ENCODE measurements around the gene AUTS2. TPM values are rescaled to one million over a fixed set of nuclear protein-coding genes. Genes with fewer than 3 reads are reported as not detected.

AUTS2 gene
- total RNA-seq, 1 experiment from 2014 or later = 50.0 TPM

DNA sequence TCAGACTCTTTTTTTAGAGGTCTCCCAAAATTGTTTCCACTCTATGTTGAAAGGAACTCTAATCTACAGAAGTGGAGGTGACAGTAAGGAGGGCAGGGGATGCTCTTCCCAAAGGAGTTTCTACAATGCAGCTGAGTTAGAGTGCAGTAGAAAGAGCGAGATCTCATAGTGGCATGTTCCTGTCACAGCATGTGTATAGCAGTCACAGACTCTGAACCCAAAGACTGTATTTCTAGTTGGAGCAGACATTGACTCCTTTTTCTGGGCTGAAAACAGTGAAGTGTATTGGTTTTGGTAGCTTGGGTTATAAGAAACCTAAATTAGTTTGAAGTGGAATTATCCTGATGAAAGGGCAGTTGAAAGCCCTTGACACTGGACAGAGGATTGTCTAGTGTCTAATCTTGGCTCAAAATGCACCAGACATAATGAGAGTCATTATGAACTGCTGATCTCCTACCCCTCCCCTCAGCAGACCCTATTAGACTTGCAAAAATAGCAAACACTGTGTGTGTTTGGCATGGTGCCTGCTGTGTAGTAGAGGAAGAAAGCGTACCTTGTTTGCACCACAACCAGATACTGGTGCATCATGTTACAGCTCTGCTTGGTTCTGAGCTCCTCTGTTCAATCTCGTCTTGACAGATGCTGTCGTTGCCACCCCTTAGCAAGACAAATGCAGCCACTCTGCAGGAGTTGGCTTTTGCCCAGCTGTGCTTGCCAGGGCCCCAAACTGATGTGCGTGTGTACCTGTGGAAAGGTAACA is 336.0 kb downstream of the AUTS2 start:
- Mint-ChIP-seq H3K27me3 (ENCODE audit: low read depth) (0 out of 2 replicates have a peak, but pooled peaks cover 3% of the 10 kb centered on the region), H3K36me3 (no peaks in the 10 kb centered on the region), H3K4me3 (no peak overlapping the region), H3K9me3 (no peaks in the 10 kb centered on the region), H3K27ac (no peak overlapping the region), H3K4me1 (peaks cover 2% of the 10 kb centered on the region; the same call in 1 of the 2 replicates)
- ChIA-PET CTCF (no interaction called here), POLR2A (no interaction called here)
- no peak for TF ChIP-seq ZNF416 (CRISPR knock-in tag; IDR thresholded peaks at IDR 0.05)
- no peak for TF ChIP-seq IRF2 (CRISPR knock-in tag; IDR thresholded peaks at IDR 0.05; ENCODE audit: borderline replicate concordance, low read depth)
- no peak for TF ChIP-seq ZNF263 (CRISPR knock-in tag; IDR thresholded peaks at IDR 0.05; ENCODE audit: low read depth)
- TF ChIP-seq, protein P1, sequence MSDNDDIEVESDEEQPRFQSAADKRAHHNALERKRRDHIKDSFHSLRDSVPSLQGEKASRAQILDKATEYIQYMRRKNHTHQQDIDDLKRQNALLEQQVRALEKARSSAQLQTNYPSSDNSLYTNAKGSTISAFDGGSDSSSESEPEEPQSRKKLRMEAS (CRISPR knock-in tag; IDR thresholded peaks at IDR 0.05) = no peak
- TF ChIP-seq, protein P2, sequence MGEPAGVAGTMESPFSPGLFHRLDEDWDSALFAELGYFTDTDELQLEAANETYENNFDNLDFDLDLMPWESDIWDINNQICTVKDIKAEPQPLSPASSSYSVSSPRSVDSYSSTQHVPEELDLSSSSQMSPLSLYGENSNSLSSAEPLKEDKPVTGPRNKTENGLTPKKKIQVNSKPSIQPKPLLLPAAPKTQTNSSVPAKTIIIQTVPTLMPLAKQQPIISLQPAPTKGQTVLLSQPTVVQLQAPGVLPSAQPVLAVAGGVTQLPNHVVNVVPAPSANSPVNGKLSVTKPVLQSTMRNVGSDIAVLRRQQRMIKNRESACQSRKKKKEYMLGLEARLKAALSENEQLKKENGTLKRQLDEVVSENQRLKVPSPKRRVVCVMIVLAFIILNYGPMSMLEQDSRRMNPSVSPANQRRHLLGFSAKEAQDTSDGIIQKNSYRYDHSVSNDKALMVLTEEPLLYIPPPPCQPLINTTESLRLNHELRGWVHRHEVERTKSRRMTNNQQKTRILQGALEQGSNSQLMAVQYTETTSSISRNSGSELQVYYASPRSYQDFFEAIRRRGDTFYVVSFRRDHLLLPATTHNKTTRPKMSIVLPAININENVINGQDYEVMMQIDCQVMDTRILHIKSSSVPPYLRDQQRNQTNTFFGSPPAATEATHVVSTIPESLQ (CRISPR knock-in tag; IDR thresholded peaks at IDR 0.05) = no peak
- TF ChIP-seq, protein P3, sequence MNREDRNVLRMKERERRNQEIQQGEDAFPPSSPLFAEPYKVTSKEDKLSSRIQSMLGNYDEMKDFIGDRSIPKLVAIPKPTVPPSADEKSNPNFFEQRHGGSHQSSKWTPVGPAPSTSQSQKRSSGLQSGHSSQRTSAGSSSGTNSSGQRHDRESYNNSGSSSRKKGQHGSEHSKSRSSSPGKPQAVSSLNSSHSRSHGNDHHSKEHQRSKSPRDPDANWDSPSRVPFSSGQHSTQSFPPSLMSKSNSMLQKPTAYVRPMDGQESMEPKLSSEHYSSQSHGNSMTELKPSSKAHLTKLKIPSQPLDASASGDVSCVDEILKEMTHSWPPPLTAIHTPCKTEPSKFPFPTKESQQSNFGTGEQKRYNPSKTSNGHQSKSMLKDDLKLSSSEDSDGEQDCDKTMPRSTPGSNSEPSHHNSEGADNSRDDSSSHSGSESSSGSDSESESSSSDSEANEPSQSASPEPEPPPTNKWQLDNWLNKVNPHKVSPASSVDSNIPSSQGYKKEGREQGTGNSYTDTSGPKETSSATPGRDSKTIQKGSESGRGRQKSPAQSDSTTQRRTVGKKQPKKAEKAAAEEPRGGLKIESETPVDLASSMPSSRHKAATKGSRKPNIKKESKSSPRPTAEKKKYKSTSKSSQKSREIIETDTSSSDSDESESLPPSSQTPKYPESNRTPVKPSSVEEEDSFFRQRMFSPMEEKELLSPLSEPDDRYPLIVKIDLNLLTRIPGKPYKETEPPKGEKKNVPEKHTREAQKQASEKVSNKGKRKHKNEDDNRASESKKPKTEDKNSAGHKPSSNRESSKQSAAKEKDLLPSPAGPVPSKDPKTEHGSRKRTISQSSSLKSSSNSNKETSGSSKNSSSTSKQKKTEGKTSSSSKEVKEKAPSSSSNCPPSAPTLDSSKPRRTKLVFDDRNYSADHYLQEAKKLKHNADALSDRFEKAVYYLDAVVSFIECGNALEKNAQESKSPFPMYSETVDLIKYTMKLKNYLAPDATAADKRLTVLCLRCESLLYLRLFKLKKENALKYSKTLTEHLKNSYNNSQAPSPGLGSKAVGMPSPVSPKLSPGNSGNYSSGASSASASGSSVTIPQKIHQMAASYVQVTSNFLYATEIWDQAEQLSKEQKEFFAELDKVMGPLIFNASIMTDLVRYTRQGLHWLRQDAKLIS (CRISPR knock-in tag; IDR thresholded peaks at IDR 0.05; ENCODE audit: borderline replicate concordance) = no peak
- TF ChIP-seq, protein P4, sequence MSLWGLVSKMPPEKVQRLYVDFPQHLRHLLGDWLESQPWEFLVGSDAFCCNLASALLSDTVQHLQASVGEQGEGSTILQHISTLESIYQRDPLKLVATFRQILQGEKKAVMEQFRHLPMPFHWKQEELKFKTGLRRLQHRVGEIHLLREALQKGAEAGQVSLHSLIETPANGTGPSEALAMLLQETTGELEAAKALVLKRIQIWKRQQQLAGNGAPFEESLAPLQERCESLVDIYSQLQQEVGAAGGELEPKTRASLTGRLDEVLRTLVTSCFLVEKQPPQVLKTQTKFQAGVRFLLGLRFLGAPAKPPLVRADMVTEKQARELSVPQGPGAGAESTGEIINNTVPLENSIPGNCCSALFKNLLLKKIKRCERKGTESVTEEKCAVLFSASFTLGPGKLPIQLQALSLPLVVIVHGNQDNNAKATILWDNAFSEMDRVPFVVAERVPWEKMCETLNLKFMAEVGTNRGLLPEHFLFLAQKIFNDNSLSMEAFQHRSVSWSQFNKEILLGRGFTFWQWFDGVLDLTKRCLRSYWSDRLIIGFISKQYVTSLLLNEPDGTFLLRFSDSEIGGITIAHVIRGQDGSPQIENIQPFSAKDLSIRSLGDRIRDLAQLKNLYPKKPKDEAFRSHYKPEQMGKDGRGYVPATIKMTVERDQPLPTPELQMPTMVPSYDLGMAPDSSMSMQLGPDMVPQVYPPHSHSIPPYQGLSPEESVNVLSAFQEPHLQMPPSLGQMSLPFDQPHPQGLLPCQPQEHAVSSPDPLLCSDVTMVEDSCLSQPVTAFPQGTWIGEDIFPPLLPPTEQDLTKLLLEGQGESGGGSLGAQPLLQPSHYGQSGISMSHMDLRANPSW (CRISPR knock-in tag; conservative IDR thresholded peaks at IDR 0.05; ENCODE audit: low read depth) = no peak
- TF ChIP-seq ZNF671 (CRISPR knock-in tag; IDR thresholded peaks at IDR 0.05) = no peak
- no peak for TF ChIP-seq OVOL2 (CRISPR knock-in tag; IDR thresholded peaks at IDR 0.05; ENCODE audit: borderline replicate concordance)
- no peak for TF ChIP-seq SOX15 (CRISPR knock-in tag; IDR thresholded peaks at IDR 0.05)
- TF ChIP-seq CREB1 (CRISPR knock-in tag; IDR thresholded peaks at IDR 0.05) = no peak
- TF ChIP-seq FOXJ3 (CRISPR knock-in tag; IDR thresholded peaks at IDR 0.05; ENCODE audit: borderline replicate concordance) = no peak
- TF ChIP-seq, protein P5, sequence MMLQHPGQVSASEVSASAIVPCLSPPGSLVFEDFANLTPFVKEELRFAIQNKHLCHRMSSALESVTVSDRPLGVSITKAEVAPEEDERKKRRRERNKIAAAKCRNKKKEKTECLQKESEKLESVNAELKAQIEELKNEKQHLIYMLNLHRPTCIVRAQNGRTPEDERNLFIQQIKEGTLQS (CRISPR knock-in tag; conservative IDR thresholded peaks at IDR 0.05) = no peak
- TF ChIP-seq, protein P6, sequence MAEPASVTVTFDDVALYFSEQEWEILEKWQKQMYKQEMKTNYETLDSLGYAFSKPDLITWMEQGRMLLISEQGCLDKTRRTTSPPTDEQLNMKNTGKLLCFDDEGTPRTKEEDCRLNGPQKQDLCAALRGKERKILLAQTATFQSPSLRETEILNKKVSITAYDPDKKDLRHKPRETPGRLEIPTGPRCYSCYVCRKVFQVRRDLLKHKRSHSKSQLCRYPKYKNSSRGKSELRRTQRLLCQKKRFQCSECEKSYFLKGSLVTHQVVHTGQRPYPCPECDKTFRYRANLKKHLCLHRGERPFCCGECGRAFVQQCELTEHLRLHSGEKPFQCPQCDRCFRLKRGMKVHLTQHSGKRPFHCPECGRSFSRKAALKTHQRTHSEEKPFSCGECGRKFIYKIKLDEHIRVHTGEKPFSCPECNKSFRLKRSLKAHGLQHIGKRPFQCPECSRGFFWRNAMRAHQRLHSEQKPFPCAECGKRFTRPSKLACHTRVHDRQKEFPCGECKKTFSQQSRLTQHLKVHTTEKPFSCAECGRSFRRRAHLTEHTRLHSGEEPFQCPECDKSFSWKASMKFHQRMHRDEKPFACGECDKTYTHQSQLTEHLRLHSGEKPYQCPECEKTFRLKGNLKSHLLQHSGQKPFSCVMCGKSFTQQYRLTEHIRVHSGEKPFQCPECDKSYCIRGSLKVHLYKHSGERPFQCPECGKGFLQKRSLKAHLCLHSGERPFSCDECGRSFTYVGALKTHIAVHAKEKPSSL (CRISPR knock-in tag; conservative IDR thresholded peaks at IDR 0.05) = no peak
- TF ChIP-seq, protein P7, sequence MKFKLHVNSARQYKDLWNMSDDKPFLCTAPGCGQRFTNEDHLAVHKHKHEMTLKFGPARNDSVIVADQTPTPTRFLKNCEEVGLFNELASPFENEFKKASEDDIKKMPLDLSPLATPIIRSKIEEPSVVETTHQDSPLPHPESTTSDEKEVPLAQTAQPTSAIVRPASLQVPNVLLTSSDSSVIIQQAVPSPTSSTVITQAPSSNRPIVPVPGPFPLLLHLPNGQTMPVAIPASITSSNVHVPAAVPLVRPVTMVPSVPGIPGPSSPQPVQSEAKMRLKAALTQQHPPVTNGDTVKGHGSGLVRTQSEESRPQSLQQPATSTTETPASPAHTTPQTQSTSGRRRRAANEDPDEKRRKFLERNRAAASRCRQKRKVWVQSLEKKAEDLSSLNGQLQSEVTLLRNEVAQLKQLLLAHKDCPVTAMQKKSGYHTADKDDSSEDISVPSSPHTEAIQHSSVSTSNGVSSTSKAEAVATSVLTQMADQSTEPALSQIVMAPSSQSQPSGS (CRISPR knock-in tag; IDR thresholded peaks at IDR 0.05; ENCODE audit: borderline replicate concordance, low read depth) = no peak
- DNase-seq (ENCODE audit: low spot score) (no peak), ATAC-seq (no peak)
